GM12892 (cell line): Measurements from ENCODE around the gene IFNK.

Experiments used
- POLR2AphosphoS5 ChIP-seq: IDR thresholded peaks from 2 replicates; pipeline ENCODE4 v1.6.1; 2011; ENCODE audit warnings: low read depth, low read length, control low read depth
- TAF1 ChIP-seq: IDR thresholded peaks from 2 replicates; pipeline ENCODE4 v1.6.1; 2011; ENCODE audit warnings: low read depth, mild to moderate bottlenecking, control low read depth, low read length, borderline replicate concordance

- TF ChIP-seq TAF1 (no peak), POLR2AphosphoS5 (no peak)
Measured at GRCh38 chr9:27556470-27556869, 32.4 kb downstream of the IFNK start.
